Measurements from ENCODE around the gene STX18. TPM values are rescaled to one million over a fixed set of nuclear protein-coding genes. Genes with fewer than 3 reads are reported as not detected.

Gene STX18
- total RNA-seq, 4 donors from 2014 or later, result 9.2 to 56.9 (median 42.1) TPM

DNA sequence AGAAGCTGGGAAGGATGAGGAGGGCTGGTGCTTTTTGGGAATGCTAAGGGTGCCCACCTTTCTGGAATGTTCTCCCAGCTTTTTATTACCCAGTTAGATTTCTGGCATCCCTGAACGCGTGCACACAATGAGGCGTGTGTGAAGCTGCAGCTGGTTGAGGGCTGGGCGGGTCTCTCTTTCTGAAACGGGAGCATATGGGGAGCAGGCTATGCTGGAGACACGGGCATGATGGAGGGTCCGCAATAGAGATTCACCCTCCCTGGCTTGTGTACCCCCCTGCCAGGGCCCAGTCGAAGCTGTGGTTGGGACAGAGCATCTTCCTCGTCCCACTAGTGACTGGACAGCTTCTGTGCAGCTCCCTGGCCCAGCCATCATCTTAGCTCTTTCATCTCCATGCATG is 146.5 kb downstream of the STX18 start:
- intact Hi-C loops (cut with DNase I; ENCODE audit: low total_unique reads) (no loop called here), in situ Hi-C loops (cut with MboI; ENCODE audit: low pct_ligation_motif_present in 1 of 4, low pct_unique_long_range_greater_than_20kb in 1 of 4, low sequenced_read_pairs in 3 of 4) (no loop called here)
- WGBS, 2 donors (ENCODE audit: low coverage in 1 of 2), result 40 to 50% methylated on average over 1 to 9 of the region's 9 CpGs
- Histone ChIP-seq H3K36me3 (no peaks in the 10 kb centered on the region), H3K27ac (no peak overlapping the region), H3K9me3 (no peaks in the 10 kb centered on the region), H3K4me3 (no peak overlapping the region), H3K27me3 (peaks cover 37% of the 10 kb centered on the region), H3K4me1 (no peaks in the 10 kb centered on the region)
- no peak for DNase-seq
- TF ChIP-seq POLR2AphosphoS5 (IDR thresholded peaks at IDR 0.05), result no peak
- TF ChIP-seq, protein P1, sequence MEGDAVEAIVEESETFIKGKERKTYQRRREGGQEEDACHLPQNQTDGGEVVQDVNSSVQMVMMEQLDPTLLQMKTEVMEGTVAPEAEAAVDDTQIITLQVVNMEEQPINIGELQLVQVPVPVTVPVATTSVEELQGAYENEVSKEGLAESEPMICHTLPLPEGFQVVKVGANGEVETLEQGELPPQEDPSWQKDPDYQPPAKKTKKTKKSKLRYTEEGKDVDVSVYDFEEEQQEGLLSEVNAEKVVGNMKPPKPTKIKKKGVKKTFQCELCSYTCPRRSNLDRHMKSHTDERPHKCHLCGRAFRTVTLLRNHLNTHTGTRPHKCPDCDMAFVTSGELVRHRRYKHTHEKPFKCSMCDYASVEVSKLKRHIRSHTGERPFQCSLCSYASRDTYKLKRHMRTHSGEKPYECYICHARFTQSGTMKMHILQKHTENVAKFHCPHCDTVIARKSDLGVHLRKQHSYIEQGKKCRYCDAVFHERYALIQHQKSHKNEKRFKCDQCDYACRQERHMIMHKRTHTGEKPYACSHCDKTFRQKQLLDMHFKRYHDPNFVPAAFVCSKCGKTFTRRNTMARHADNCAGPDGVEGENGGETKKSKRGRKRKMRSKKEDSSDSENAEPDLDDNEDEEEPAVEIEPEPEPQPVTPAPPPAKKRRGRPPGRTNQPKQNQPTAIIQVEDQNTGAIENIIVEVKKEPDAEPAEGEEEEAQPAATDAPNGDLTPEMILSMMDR (IDR thresholded peaks at IDR 0.05), result no peak
- TF ChIP-seq EP300 (IDR thresholded peaks at IDR 0.05; ENCODE audit: low read depth), result no peak
- TF ChIP-seq POLR2A (IDR thresholded peaks at IDR 0.05), result no peak

DNA sequence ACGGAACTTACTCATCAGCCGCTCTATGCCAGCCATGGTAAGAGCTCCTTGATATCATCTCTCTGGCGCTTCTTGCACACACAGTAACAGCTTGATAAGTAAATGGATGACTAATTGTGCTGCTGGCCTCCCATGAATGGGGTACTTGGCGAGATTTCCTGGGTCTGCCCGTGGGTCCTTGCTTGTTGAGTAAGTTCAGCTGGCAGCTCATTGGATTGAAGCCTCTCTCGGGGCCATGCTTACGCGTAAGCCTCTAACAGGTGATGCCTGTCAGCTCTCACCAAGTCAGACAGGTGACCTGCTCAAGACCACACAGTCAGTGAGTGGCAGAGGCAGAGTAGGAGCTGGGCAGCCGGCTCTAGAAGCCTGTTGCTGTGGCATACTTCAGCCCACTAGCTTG is 147.2 kb downstream of the STX18 start:
- in situ Hi-C loops (cut with MboI; ENCODE audit: low pct_ligation_motif_present in 1 of 4, low pct_unique_long_range_greater_than_20kb in 1 of 4, low sequenced_read_pairs in 3 of 4), result no loop called here
- 69% methylated on average over 9 of the region's 9 CpGs; no CpG with 5 or more reads in 1 of the 2 donors for WGBS, 2 donors (ENCODE audit: low coverage in 1 of 2)

DNA sequence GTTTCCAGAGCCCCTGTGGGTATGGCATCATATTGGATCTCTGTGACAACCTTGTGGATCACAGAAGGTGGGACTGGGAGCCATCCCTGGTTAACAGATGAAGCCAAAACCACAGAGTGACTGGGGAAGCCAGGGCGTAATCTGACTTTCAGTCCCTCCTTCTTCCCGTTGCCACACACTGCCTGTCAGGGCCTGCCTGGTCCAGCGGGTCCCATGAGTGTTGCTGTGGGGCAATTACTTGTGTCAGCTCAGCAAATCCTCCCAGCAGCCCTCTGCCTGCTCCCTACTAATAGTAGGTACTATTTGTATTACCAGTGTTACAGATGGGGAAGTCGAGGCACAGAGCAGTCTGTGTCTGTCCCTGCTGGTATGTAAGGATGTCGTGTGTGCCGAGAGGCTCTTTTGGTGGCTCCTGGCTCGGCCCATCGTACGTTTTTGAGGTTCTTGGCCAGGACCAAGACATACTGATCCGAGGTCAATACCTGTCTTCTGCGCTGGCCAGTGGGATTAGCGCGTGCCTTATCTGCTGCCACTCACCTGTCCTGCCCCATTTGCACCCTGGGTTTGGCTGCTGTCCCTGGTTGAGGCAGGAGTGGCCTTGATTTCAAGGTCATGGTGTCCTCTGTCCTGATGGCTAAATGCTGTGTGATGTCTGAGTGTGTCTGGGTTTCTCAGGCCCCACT is 149.2 kb downstream of the STX18 start:
- H3K27me3 ChIP-seq, result peaks cover 56% of the 10 kb centered on the region
- no peak overlapping the region for H3K4me3 ChIP-seq
- H3K27ac ChIP-seq, result no peak overlapping the region
- TF ChIP-seq POLR2A (IDR thresholded peaks at IDR 0.05) (no peak), EP300 (IDR thresholded peaks at IDR 0.05; ENCODE audit: low read depth) (no peak), POLR2AphosphoS5 (IDR thresholded peaks at IDR 0.05) (no peak)
- TF ChIP-seq, protein P1 (IDR thresholded peaks at IDR 0.05), result no peak
- H3K36me3 ChIP-seq, result no peaks in the 10 kb centered on the region
- H3K9me3 ChIP-seq, result no peaks in the 10 kb centered on the region
- in situ Hi-C loops (cut with MboI; ENCODE audit: low pct_ligation_motif_present in 1 of 4, low pct_unique_long_range_greater_than_20kb in 1 of 4, low sequenced_read_pairs in 3 of 4) (no loop called here), intact Hi-C loops (cut with DNase I; ENCODE audit: low total_unique reads) (no loop called here)
- DNase-seq, result no peak
- WGBS, 2 donors (ENCODE audit: low coverage in 1 of 2), result 40 to 76% methylated on average over 1 to 13 of the region's 13 CpGs
- peaks cover 0 to 8% (median 6%) of the 10 kb centered on the region in 4 donors for H3K4me1 ChIP-seq

More for the DNA sequence above, 147.2 kb downstream of the STX18 start:
- Histone ChIP-seq H3K27ac (no peak overlapping the region), H3K4me3 (no peak overlapping the region), H3K36me3 (no peaks in the 10 kb centered on the region), H3K27me3 (peaks cover 42% of the 10 kb centered on the region), H3K4me1 (no peaks in the 10 kb centered on the region), H3K9me3 (no peaks in the 10 kb centered on the region)
- intact Hi-C loops (cut with DNase I; ENCODE audit: low total_unique reads), result no loop called here
- no peak for DNase-seq
- TF ChIP-seq, protein P1 (IDR thresholded peaks at IDR 0.05), result no peak

DNA sequence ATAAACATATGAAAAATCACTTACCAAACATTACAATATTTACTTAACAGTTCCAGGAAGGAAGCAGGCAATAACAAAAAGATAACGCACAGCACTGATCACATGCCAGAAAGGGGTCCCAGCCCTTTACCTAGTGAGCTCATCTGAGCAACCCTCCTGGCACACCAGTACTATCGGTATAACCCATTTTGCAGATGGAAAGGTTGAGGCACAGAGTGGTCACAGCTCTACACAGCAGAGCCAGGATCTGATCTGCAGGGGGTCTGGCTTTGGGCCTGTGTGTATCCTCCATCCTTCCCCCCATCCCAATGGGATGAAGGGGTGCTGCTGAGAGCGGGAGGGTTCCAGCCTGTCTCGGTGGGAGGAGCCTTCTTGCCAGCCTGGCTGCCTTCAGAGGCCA is 150.0 kb downstream of the STX18 start:
- H3K27me3 ChIP-seq, result peaks cover 63% of the 10 kb centered on the region
- in situ Hi-C loops (cut with MboI; ENCODE audit: low pct_ligation_motif_present in 1 of 4, low pct_unique_long_range_greater_than_20kb in 1 of 4, low sequenced_read_pairs in 3 of 4) (no loop called here), intact Hi-C loops (cut with DNase I; ENCODE audit: low total_unique reads) (no loop called here)
- H3K27ac ChIP-seq, result no peak overlapping the region
- no peaks in the 10 kb centered on the region for H3K36me3 ChIP-seq
- no peak for DNase-seq
- no peak overlapping the region for H3K4me3 ChIP-seq
- no peaks in the 10 kb centered on the region for H3K9me3 ChIP-seq
- H3K4me1 ChIP-seq, result peaks cover 0 to 15% (median 13%) of the 10 kb centered on the region in 4 donors
- WGBS, 2 donors (ENCODE audit: low coverage in 1 of 2), result 20 to 59% methylated on average over 1 to 4 of the region's 4 CpGs
- no peak for TF ChIP-seq POLR2A (IDR thresholded peaks at IDR 0.05)
- TF ChIP-seq, protein P1 (IDR thresholded peaks at IDR 0.05), result no peak
- no peak for TF ChIP-seq POLR2AphosphoS5 (IDR thresholded peaks at IDR 0.05)
- TF ChIP-seq EP300 (IDR thresholded peaks at IDR 0.05; ENCODE audit: low read depth), result no peak
